ENCODE measurements around the gene HLA-DMB. TPM values are rescaled to one million over a fixed set of nuclear protein-coding genes. Genes with fewer than 3 reads are reported as not detected.

The HLA-DMB gene
- total RNA-seq, 2 donors from 2014 or later: 6.7 to 28.8 TPM

DNA sequence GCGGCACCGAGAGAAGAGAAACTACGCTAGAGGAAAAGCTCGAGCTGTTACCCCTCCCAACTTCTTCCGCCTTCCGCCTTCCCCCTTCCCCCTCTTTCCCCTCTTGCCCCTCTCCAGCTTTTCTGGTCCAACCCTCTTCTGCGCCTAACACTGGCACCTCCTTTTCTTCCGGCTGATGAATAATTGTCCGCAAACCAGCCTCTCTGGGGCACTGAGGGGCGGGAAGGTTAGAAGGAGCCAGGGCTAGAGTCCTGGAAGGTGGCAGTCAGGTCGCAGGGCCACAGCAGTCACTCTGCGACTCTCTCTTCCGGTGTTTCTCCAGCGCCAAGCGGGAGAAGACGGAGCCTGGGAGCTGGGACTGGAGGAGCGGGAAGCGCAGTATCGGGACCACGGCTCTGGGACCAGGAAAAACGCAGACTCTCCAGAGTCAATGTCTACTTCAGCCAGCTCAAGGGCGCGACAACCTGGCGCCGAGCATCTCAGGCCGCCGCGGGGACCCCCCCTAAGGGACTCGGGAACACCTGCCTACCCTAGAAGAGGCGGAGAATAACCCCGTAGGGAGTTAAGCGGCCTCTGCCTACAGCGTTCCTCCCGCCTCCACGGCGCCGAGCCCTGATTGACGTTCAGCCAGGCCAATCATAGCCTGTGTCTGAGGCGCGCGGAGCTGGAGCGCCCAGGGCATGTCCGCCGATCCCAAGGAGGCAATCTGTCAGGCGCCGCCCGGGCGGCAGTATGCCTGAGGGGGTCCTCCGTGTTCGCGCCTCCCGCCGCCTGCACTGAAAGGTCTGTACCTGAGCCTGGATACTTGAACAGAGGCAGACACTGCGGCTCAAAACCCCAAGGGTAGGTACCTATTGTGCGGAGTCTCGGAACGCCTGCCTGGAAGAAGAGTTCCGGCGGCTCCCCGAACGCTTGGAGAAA, 46.5 kb downstream of the HLA-DMB start:
- Histone ChIP-seq H3K9ac (ENCODE audit: low read depth in 2 of 2, low read length in 2 of 2) (peak overlapping the region; percentile 78 to 99), H3K27me3 (no peaks in the 10 kb centered on the region), H3K36me3 (no peaks in the 10 kb centered on the region), H3K27ac (peak overlapping the region; percentile 98), H3K9me3 (no peaks in the 10 kb centered on the region), H3K4me1 (no peaks in the 10 kb centered on the region), H3K4me3 (peak overlapping the region; percentile 77)
- peak; percentile 98 for DNase-seq
- TF ChIP-seq, protein P1, sequence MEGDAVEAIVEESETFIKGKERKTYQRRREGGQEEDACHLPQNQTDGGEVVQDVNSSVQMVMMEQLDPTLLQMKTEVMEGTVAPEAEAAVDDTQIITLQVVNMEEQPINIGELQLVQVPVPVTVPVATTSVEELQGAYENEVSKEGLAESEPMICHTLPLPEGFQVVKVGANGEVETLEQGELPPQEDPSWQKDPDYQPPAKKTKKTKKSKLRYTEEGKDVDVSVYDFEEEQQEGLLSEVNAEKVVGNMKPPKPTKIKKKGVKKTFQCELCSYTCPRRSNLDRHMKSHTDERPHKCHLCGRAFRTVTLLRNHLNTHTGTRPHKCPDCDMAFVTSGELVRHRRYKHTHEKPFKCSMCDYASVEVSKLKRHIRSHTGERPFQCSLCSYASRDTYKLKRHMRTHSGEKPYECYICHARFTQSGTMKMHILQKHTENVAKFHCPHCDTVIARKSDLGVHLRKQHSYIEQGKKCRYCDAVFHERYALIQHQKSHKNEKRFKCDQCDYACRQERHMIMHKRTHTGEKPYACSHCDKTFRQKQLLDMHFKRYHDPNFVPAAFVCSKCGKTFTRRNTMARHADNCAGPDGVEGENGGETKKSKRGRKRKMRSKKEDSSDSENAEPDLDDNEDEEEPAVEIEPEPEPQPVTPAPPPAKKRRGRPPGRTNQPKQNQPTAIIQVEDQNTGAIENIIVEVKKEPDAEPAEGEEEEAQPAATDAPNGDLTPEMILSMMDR (IDR thresholded peaks at IDR 0.05): no peak
- intact Hi-C loops (cut with DNase I): no loop called here

DNA sequence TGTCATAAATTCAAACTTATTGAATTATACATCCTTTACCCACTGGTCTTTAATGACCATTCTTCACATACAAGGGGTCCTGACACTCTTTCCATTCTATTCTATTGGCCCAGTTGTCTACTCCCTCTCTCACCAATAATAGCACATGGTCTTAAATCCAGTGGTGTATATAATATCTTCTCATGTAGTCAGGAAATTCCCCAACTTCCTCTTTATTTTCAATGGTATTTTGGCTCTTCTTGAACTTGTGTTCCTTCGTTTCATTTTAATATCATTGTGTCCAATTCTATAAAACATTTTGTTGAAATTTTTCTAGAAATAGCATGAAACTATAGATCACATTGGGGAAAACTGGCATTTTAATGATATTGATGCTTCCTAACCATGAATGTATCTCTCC, 50.0 kb downstream of the HLA-DMB start:
- Histone ChIP-seq H3K27me3 (no peaks in the 10 kb centered on the region), H3K27ac (no peak overlapping the region), H3K4me3 (no peak overlapping the region), H3K9ac (ENCODE audit: low read depth in 2 of 2, low read length in 2 of 2) (no peak overlapping the region), H3K36me3 (no peaks in the 10 kb centered on the region), H3K9me3 (no peaks in the 10 kb centered on the region), H3K4me1 (no peaks in the 10 kb centered on the region)
- no peak for DNase-seq
- intact Hi-C loops (cut with DNase I): no loop called here
- TF ChIP-seq, protein P1 (IDR thresholded peaks at IDR 0.05): no peak

DNA sequence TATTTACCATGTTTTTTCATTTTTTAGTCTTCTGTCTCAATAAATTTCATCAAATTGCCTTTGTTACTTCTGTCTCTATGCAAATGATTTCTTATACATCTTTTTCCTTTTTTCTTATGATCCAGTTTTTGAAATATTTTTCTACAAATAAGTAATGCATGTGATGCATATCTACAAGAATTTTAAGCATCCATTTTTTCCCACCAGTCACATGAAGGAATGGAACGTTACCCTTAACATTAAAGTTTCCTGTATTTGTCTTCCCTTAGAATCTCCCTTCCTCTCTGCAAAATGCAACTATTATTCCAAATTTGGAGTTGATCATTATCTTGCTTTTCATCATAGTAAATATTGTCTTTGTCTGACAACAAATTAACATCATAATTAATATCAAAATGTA, 51.3 kb downstream of the HLA-DMB start:
- intact Hi-C loops (cut with DNase I): loop anchor here (5.0 kb wide), 2 partner anchors 43 to 58 kb away; no protein-coding TSS in a partner anchor
- Histone ChIP-seq H3K4me3 (no peak overlapping the region), H3K9me3 (no peaks in the 10 kb centered on the region), H3K27ac (no peak overlapping the region), H3K4me1 (no peaks in the 10 kb centered on the region), H3K9ac (ENCODE audit: low read depth in 2 of 2, low read length in 2 of 2) (no peak overlapping the region), H3K36me3 (no peaks in the 10 kb centered on the region), H3K27me3 (no peaks in the 10 kb centered on the region)
- TF ChIP-seq, protein P1 (IDR thresholded peaks at IDR 0.05): no peak
- no peak for DNase-seq

DNA sequence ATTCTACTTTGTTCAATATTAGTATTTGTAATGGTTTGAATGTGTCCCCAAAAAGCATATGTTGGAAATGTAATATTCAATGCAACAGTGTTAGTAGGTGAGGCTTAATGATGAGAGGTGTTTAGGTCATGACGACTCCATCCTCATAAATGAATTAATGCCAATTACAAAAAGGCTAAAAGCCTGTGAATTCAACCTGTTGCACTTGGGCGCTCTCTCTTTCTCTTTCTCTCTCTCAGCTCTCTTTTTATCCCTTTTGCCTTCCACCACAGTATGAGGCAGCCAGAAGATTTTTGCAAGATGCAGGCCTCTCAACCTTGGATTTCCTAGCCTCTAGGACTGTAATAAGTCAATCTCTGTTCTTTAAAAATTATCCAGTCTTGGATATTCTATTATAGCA, 52.3 kb downstream of the HLA-DMB start:
- TF ChIP-seq, protein P1 (IDR thresholded peaks at IDR 0.05): no peak
- H3K27ac ChIP-seq: no peak overlapping the region
- H3K4me3 ChIP-seq: no peak overlapping the region
- intact Hi-C loops (cut with DNase I): loop anchor here (5.0 kb wide), 2 partner anchors 44 to 59 kb away; no protein-coding TSS in a partner anchor
- no peaks in the 10 kb centered on the region for H3K4me1 ChIP-seq
- no peak for DNase-seq
- H3K36me3 ChIP-seq: no peaks in the 10 kb centered on the region
- no peaks in the 10 kb centered on the region for H3K9me3 ChIP-seq
- no peak overlapping the region for H3K9ac ChIP-seq (ENCODE audit: low read depth in 2 of 2, low read length in 2 of 2)
- no peaks in the 10 kb centered on the region for H3K27me3 ChIP-seq

DNA sequence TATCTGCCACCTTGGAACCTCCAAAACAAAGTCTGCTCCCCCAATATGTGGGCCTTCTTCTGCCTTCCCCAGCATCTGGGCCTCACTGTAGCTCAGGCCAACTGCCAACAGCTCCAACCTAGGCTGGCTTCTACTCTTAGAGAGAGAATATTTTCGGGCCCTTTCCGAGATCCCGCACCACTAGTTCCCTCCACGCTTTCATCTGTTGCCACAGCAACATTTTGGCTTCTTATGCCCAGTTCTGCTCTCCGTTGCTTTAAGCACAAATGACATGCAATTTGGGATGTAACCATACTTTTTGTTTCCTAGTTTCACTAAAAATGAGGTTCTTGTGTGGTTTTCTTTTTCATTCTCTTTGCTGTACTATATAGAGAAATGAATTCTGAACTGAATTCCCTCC, 53.2 kb downstream of the HLA-DMB start:
- Histone ChIP-seq H3K9me3 (no peaks in the 10 kb centered on the region), H3K4me3 (no peak overlapping the region), H3K27ac (no peak overlapping the region), H3K4me1 (no peaks in the 10 kb centered on the region), H3K36me3 (no peaks in the 10 kb centered on the region), H3K27me3 (no peaks in the 10 kb centered on the region), H3K9ac (ENCODE audit: low read depth in 2 of 2, low read length in 2 of 2) (no peak overlapping the region)
- TF ChIP-seq, protein P1 (IDR thresholded peaks at IDR 0.05): no peak
- intact Hi-C loops (cut with DNase I): loop anchor here (5.0 kb wide), 2 partner anchors 45 to 60 kb away; no protein-coding TSS in a partner anchor
- DNase-seq: no peak

All from colonic mucosa (tissue), 4 donors.